T-cell (primary cell): ENCODE data around the gene MTRFR. TPM values are rescaled to one million over a fixed set of nuclear protein-coding genes. Genes with fewer than 3 reads are reported as not detected.

Source experiments
- ATAC-seq, 4 experiments: fragments of 200-7000 bp in 3 of 4; fragments of 150-1000 bp in 1 of 4; cut with Tn5 transposase; replicated peaks in 1 of 4; 1 replicate in 3 of 4; 2 replicates in 1 of 4; pipeline ENCODE4 v1.10.0; 2021; ENCODE audit warnings: moderate library complexity in 3 of 4, mild to moderate bottlenecking in 2 of 4, moderate number of reproducible peaks in 1 of 4
- CTCF ChIA-PET, 2 donors: fragments of 300-600 bp; sonication (Branson Sonifier 250); formaldehyde crosslinking; loops; one replicate each; lab custom pipeline; 2022; ENCODE audit warnings: antibody characterized with exemption in 2 of 2; lab: Charles Lee
- POLR2A ChIA-PET, 2 donors: fragments of 300-600 bp; sonication (Branson Sonifier 250); formaldehyde crosslinking; loops; one replicate each; lab custom pipeline; 2022; ENCODE audit warnings: antibody characterized with exemption in 2 of 2; lab: Charles Lee
- DNase-seq, 35 experiments: peaks; one replicate each; pipeline versions ENCODE4 v3.0.0 to v3.0.0-alpha.2; 2013 to 2023
- H3K27ac ChIP-seq: one replicate; pipeline ENCODE4 v1.5.1; 2013; ENCODE audit warnings: low read length
- H3K27me3 ChIP-seq, 2 experiments: replicated peaks in 1 of 2; 1 replicate in 1 of 2; 2 replicates in 1 of 2; pipeline versions ENCODE4 v1.6.1 to v1.7.0; 2013; ENCODE audit warnings: low read length in 1 of 2, mixed read lengths in 1 of 2; ENCODE audit not compliant: control insufficient read depth in 2 of 2, insufficient read depth in 2 of 2; ENCODE audit errors: extremely low read depth in 1 of 2
- H3K36me3 ChIP-seq, 2 donors: 1 replicate in 1 of 2; 2 replicates in 1 of 2; pipeline versions ENCODE4 v1.6.1 to v1.7.0; 2013; ENCODE audit warnings: low read length in 1 of 2; ENCODE audit not compliant: control insufficient read depth in 2 of 2, insufficient read depth in 1 of 2; ENCODE audit errors: extremely low read depth in 1 of 2
- H3K4me1 ChIP-seq, 2 experiments: 1 replicate in 1 of 2; 2 replicates in 1 of 2; pipeline versions ENCODE4 v1.6.1 to v1.7.0; 2013; ENCODE audit warnings: low read length in 2 of 2, mixed read lengths in 1 of 2; ENCODE audit not compliant: insufficient read depth in 2 of 2, control insufficient read depth in 1 of 2; ENCODE audit errors: extremely low read depth in 1 of 2
- H3K4me3 ChIP-seq, 2 donors: 1 replicate in 1 of 2; 2 replicates in 1 of 2; pipeline versions ENCODE4 v1.5.1 to v1.7.0; 2013; ENCODE audit warnings: mild to moderate bottlenecking in 2 of 2, low read length in 1 of 2, moderate library complexity in 1 of 2; ENCODE audit not compliant: control insufficient read depth in 1 of 2; ENCODE audit errors: extremely low read depth in 1 of 2
- H3K9me3 ChIP-seq: 2 replicates; pipeline ENCODE4 v1.7.0; 2013
- H3K27ac Mint-ChIP-seq, 2 donors: one replicate each; pipeline ENCODE4 v1.8.0; 2020 to 2021; ENCODE audit warnings: mild to moderate bottlenecking in 2 of 2, mixed read lengths in 2 of 2
- H3K27me3 Mint-ChIP-seq, 2 donors: one replicate each; pipeline ENCODE4 v1.8.0; 2021 to 2022; ENCODE audit warnings: mixed read lengths in 2 of 2
- H3K36me3 Mint-ChIP-seq: one replicate; pipeline ENCODE4 v1.8.0; 2021; ENCODE audit warnings: mixed read lengths
- H3K4me1 Mint-ChIP-seq, 3 donors: one replicate each; pipeline ENCODE4 v1.8.0; 2020 to 2022; ENCODE audit warnings: mixed read lengths in 3 of 3, mild to moderate bottlenecking in 1 of 3
- H3K4me3 Mint-ChIP-seq, 3 donors: one replicate each; pipeline ENCODE4 v1.8.0; 2020 to 2022; ENCODE audit warnings: mild to moderate bottlenecking in 3 of 3, mixed read lengths in 3 of 3, moderate library complexity in 3 of 3
- H3K9me3 Mint-ChIP-seq, 3 donors: one replicate each; pipeline ENCODE4 v1.8.0; 2020 to 2022; ENCODE audit warnings: mixed read lengths in 3 of 3
- WGBS: methylation state at CpG from one replicate; pipeline ENCODE4 v1.1.5; 2013; ENCODE audit warnings: missing lambda C conversion rate; ENCODE audit not compliant: insufficient coverage; 5-methylcytosine and 5-hydroxymethylcytosine counted together
- total RNA-seq, 35 experiments: library from RNA in 6 of 35; stranded (reverse) in 6 of 35; fragments of 120-200 nt in 1 of 35; gene quantifications; one replicate each; pipeline versions ENCODE4 v1.2.1 to v1.2.4 and lab custom pipeline; 2013 to 2026

The MTRFR gene
- total RNA-seq, 5 donors from 2014 or later (not counting 1 experiment from before 2014, with no cell fraction given) = 33.7 to 49.7 (median 42.4) TPM

DNA sequence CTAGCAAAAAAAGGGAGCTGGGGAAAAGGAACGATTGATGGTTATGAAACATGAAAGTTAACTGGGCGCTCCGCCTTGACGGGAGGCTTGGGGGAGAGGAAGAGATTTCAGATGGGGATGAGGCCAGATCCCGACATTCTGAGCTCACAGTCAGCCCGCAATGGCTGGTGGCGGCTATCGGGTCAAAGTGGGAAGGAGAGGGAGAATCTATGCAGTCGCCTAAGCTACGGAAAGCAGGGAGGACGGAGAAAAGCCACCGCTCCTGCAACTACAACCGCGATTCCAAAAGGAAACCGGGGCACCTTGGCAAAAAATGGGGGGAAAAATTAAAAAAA is 797 bp upstream of the MTRFR start:
- ChIA-PET CTCF (interaction anchor here (0.6 to 2.0 kb wide), 12 partner anchors 9 to 1761 kb away, joined by 3 to 17 read pairs (median 3); partner anchors contain the start of gene BRI3BP (in 1 of the 2)), POLR2A (interaction anchor here (0.5 to 2.8 kb wide), 13 partner anchors 9 to 479 kb away, joined by 3 to 27 read pairs (median 5); partner anchors contain the start of genes ARL6IP4 (in 1 of the 2) and SBNO1 (in 1 of the 2))
- Histone ChIP-seq H3K36me3 (peaks cover 0 to 10% of the 10 kb centered on the region in 2 donors), H3K4me1 (peaks cover 55 to 60% of the 10 kb centered on the region in 2 experiments), H3K4me3 (peak overlapping the region; percentile 84 to 99), H3K27me3 (no peaks in the 10 kb centered on the region), H3K9me3 (no peaks in the 10 kb centered on the region), H3K27ac (peak overlapping the region; percentile 80)
- peaks cover 76 to 84% (median 84%) of the 10 kb centered on the region in 3 donors for H3K4me1 Mint-ChIP-seq
- peak overlapping the region; percentile 99 to 100 (median 100) for H3K4me3 Mint-ChIP-seq
- no peak for DNase-seq
- ATAC-seq = no peak
- 0% methylated on average over 6 of the region's 15 CpGs for WGBS
- peaks cover 13% of the 10 kb centered on the region for H3K36me3 Mint-ChIP-seq
- no peaks in the 10 kb centered on the region for H3K27me3 Mint-ChIP-seq
- peak overlapping the region; percentile 97 to 99 for H3K27ac Mint-ChIP-seq
- H3K9me3 Mint-ChIP-seq = no peaks in the 10 kb centered on the region

DNA sequence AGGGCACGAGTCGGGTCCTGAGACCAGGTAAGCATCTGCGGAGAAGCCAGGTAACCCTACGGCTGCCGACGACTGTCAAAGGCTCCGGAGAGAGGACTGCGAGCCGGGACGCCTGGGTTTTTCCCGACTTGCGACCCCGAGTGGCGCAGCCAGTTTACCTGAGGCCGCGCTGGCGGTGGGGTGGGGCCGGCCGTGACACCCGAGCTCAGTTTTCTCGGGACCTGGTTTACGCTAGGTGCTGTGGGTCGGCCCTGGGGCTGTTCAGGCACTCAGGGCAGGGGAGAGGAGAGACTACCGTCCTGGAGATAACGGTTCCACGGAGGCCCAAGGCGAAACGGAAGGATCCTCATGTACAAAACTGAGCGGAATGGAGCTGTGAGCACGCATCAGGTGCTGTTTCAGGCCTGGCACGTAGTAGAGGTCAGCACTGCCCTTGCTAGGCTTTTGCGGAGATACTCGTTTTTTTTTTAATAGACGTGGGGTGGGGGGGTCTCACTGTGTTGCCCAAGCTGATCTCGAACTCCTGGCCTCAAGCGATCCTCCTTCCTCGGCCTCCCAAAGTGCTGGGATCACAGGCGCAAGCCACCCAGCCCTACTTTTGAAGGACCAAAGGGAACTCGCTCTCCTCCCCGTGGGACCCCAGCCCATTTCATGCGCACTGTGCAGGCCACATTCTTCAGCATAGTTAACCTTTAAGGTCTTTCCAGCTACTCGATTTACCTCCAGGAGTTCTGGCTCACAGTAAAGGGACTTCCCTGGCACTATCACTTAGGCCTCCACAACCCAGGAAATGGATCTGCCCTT is 471 bp downstream of the MTRFR start:
- ChIA-PET CTCF (interaction anchor here in 1 of 2 donors (0.6 to 2.0 kb wide), 5 partner anchors 8 to 190 kb away, joined by 3 to 17 read pairs (median 6); no protein-coding TSS in a partner anchor), POLR2A (interaction anchor here (0.5 to 2.8 kb wide), 15 partner anchors 8 to 1651 kb away, joined by 3 to 27 read pairs (median 6); partner anchors contain the start of gene SBNO1 (in 1 of the 2))
- Mint-ChIP-seq H3K9me3 (no peaks in the 10 kb centered on the region), H3K4me1 (peaks cover 77 to 85% (median 82%) of the 10 kb centered on the region in 3 donors), H3K27ac (peak overlapping the region; percentile 97 to 99), H3K4me3 (peak overlapping the region; percentile 99 to 100 (median 100)), H3K36me3 (peaks cover 9% of the 10 kb centered on the region), H3K27me3 (no peaks in the 10 kb centered on the region)
- peaks cover 55 to 67% of the 10 kb centered on the region in 2 experiments for H3K4me1 ChIP-seq
- H3K9me3 ChIP-seq = no peaks in the 10 kb centered on the region
- no peak for DNase-seq
- peak; percentile 21 to 24 (median 22) for ATAC-seq
- H3K4me3 ChIP-seq = peak overlapping the region; percentile 84 to 99
- WGBS = 4% methylated on average over 38 of the region's 42 CpGs
- H3K27ac ChIP-seq = peak overlapping the region; percentile 79
- peaks cover 0 to 12% of the 10 kb centered on the region in 2 donors for H3K36me3 ChIP-seq
- no peaks in the 10 kb centered on the region for H3K27me3 ChIP-seq

DNA sequence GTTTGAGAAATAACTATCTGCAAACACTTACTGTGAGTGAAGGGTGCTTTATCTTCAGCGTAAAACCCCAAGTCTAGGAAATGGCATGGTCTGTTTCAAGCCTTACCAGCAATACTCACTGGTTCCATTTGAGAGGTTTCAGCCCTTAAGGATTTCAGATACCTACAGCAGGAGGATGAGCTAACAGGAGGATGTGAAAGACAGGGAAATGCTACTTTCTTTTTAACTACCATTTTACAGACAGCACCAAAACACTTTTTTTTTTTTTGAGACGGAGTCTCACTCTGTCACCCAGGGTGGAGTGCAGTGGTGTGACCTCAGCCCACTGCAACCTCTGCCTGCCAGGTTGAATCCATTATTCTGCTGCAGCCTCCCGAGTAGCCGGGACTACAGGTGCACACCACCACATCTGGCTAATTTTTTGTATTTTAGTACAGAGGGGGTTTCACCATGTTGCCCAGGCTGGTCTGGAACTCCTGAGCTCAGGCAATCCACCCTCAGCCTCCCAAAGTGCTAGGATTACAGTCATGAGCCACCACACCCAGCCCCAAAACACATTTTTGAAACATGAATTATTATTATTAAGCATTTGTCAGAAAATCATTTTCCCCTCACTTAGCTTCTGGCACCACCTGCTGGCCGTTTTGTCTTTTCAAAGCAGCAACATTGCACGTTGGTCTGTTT is 4.6 kb downstream of the MTRFR start:
- peaks cover 39 to 68% of the 10 kb centered on the region in 2 experiments for H3K4me1 ChIP-seq
- H3K27me3 ChIP-seq = no peaks in the 10 kb centered on the region
- H3K36me3 Mint-ChIP-seq = peaks cover 21% of the 10 kb centered on the region
- CTCF ChIA-PET = interaction anchor here (0.6 to 2.6 kb wide), 26 partner anchors 10 to 826 kb away, joined by 3 to 24 read pairs (median 4); no protein-coding TSS in a partner anchor
- DNase-seq = peak; percentile 37 to 81 (median 68)
- H3K36me3 ChIP-seq = peaks cover 0 to 16% of the 10 kb centered on the region in 2 donors
- whole genome bisulfite sequencing = 0% methylated on average over 1 of the region's 6 CpGs
- H3K4me3 Mint-ChIP-seq = peak overlapping the region; percentile 21 to 99 (median 49)
- peaks cover 67 to 73% (median 68%) of the 10 kb centered on the region in 3 donors for H3K4me1 Mint-ChIP-seq
- POLR2A ChIA-PET = interaction anchor here (0.6 to 1.5 kb wide), 5 partner anchors 15 to 591 kb away, joined by 3 to 6 read pairs (median 3); no protein-coding TSS in a partner anchor
- peak overlapping the region in 1 of 2 donors; percentile 23 for H3K4me3 ChIP-seq
- no peaks in the 10 kb centered on the region for H3K9me3 Mint-ChIP-seq
- peak overlapping the region; percentile 8 for H3K27ac ChIP-seq
- no peak for ATAC-seq
- no peaks in the 10 kb centered on the region for H3K27me3 Mint-ChIP-seq
- peak overlapping the region; percentile 82 to 87 for H3K27ac Mint-ChIP-seq
- H3K9me3 ChIP-seq = no peaks in the 10 kb centered on the region

GRCh38 chr12:123238330-123238682 is 5.1 kb downstream of the MTRFR start:
- H3K27ac ChIP-seq = no peak overlapping the region

DNA sequence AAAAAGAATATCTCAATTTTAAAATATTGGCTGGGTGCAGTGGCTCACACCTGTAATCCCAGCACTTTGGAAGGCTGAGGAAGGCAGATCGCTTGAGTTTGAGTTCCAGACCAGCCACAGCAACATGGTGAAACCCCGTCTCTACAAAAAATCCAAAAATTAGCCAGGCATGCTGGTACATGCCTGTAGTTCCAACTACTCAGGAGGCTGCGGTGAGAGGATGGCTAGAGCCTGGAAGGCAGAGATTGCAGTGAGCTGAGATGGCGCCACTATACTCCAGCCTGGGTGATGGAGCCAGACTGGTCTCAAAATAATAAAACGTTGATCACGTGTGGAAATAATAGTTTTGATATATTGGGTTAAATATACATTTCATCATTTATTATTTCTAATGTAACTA is 5.7 kb downstream of the MTRFR start:
- WGBS = 100% methylated on average over 2 of the region's 6 CpGs
- Histone ChIP-seq H3K9me3 (no peaks in the 10 kb centered on the region), H3K27ac (no peak overlapping the region), H3K4me3 (no peak overlapping the region), H3K27me3 (no peaks in the 10 kb centered on the region), H3K4me1 (peaks cover 37 to 66% of the 10 kb centered on the region in 2 experiments), H3K36me3 (peaks cover 0 to 16% of the 10 kb centered on the region in 2 donors)
- Mint-ChIP-seq H3K9me3 (no peaks in the 10 kb centered on the region), H3K4me1 (peaks cover 68 to 70% (median 70%) of the 10 kb centered on the region in 3 donors), H3K27me3 (no peaks in the 10 kb centered on the region), H3K36me3 (peaks cover 15% of the 10 kb centered on the region), H3K27ac (no peak overlapping the region), H3K4me3 (no peak overlapping the region)
- no peak for DNase-seq
- POLR2A ChIA-PET = interaction anchor here (0.6 to 1.0 kb wide), 3 partner anchors 37 to 972 kb away, joined by 3 to 4 read pairs (median 3); no protein-coding TSS in a partner anchor
- CTCF ChIA-PET = interaction anchor here (0.6 to 2.6 kb wide), 13 partner anchors 11 to 378 kb away, joined by 3 to 24 read pairs (median 4); no protein-coding TSS in a partner anchor
- ATAC-seq = no peak

More at GRCh38 chr12:123238330-123238682, 5.1 kb downstream of the MTRFR start:
- peaks cover 0 to 16% of the 10 kb centered on the region in 2 donors for H3K36me3 ChIP-seq
- Mint-ChIP-seq H3K4me1 (peaks cover 66 to 72% (median 71%) of the 10 kb centered on the region in 3 donors), H3K36me3 (peaks cover 18% of the 10 kb centered on the region), H3K9me3 (no peaks in the 10 kb centered on the region), H3K27me3 (no peaks in the 10 kb centered on the region), H3K27ac (peak overlapping the region in 1 of 2 donors; percentile 82), H3K4me3 (peak overlapping the region in 2 of 3 donors; percentile 13 to 99)
- WGBS = 100% methylated on average over 1 of the region's 2 CpGs
- DNase-seq (no peak), ATAC-seq (no peak)
- POLR2A ChIA-PET = interaction anchor here (0.6 to 1.5 kb wide), 4 partner anchors 15 to 194 kb away, joined by 3 to 6 read pairs (median 3); no protein-coding TSS in a partner anchor
- no peaks in the 10 kb centered on the region for H3K9me3 ChIP-seq
- H3K27me3 ChIP-seq = no peaks in the 10 kb centered on the region
- CTCF ChIA-PET = interaction anchor here (0.6 to 2.6 kb wide), 25 partner anchors 9 to 826 kb away, joined by 3 to 24 read pairs (median 3); no protein-coding TSS in a partner anchor
- H3K4me1 ChIP-seq = peaks cover 40 to 68% of the 10 kb centered on the region in 2 experiments
- no peak overlapping the region for H3K4me3 ChIP-seq
